NCI-H1092 (cell line): ENCODE data around the gene SIRT5.
A peak's percentile ranks its signal among the peaks of the same experiment; 100 is the strongest.

Experiments
- DNase-seq: peaks from one replicate; lab custom pipeline; 2025; lab: John Stamatoyannopoulos, UW

Gene SIRT5

DNA sequence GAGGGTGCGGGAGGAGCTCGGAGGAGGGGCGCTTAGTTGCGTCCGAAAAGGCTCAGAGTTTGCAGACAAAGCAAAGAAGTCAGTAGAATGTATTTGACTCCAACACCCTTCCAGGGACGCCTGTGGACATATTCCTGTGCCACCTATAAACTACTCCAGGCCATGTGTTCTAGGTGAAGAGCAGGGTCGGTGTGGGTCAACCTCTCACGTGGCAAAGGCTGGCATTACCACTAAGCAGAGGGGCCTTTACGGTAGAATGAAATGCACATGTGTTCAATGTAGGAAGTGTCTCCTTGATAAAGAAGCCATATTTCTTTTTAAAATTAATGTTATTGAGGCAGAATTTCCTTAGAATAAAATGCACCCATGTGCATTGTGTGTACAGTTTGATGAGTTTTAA is 15.4 kb downstream of the SIRT5 start:
- no peak for DNase-seq

DNA sequence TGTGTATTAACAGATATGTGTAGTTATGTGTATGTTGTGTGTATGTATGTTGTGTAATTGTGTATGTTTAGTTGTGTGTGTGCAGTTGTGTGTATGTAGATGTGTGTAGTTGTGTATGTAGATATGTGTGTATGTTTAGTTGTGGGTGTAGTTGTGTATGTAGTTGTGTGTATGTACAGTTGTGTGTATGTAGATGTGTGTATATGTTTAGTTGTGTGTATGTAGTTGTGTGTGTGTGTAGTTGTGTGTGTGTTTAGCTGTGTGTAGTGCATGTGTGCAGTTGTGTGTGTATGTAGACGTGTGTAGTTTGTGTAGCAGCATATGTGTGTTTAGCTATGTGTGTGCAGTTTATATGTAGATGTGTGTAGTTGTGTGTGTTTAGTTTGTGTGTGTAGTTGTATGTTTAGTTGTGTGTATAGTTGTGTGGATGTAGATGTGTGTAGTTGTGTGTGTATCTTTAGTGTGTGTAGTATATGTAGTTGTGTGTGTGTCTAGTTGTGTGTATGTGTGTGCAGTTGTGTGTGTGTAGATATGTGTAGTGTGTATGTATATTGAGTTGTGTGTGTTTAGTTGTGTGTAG is 16.3 kb downstream of the SIRT5 start:
- DNase-seq = no peak

DNA sequence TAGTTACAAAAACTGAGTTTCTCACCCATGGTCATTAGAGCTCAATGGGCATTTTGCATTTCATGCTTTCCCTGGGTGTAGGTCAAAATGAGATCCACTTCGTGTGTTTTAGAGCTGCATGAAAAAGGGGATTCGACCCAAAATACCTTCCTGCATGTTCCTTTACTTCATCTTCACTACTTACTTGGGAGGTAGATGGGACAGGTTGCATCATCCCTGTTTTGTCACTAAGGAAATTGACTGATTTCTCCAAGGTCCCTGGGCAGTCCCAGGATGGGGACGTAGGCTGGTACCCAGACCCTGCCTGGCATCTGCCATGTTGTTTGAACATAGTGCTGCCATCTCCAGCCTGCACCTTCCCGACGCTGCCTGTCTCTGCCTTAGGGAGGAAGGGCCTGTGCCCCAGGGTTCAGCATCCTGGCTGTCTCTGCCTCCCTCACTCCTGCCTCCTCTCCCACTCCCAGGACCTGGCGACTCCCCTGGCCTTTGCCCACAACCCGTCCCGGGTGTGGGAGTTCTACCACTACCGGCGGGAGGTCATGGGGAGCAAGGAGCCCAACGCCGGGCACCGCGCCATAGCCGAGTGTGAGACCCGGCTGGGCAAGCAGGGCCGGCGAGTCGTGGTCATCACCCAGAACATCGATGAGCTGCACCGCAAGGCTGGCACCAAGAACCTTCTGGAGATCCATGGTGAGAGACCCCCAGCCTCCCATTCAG is 17.0 kb downstream of the SIRT5 start:
- DNase-seq = no peak

DNA sequence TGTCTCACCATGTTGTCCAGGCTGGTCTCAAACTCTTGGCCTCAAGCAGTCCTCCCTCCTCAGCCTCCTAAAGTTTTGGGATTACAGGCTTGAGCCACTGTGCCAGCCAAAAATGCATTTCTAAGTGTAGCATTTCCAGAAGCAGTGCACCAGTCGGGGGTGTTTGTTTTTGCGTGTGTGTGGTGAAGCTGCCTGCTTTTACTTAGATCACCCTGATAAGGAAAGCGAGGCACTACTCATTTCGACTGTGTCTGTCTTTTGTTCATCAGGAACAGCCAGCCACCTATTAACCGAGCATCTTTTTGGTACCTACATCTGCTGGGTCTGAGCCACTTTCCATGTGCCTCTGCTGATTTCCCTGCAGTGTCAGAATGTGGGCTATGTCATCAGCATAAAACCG is 18.7 kb downstream of the SIRT5 start:
- no peak for DNase-seq

DNA sequence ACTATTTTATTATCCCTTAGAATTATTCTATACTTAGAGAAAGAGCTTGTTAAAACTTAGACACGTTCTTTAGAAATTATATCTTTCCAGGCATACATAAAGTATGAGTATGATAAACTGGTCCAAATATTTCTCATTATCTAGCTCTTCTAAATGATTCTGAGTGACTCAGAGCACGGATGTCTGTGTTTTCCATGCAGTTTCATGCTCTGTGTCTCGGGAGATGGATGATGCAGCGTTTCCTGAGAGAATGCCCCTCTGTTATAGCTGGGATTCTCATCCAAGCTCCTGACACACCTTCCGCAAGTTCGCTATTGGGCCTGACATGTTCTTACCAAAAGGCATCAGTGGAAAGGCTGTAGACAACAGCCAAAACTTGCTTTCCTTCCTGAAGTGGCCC is 19.3 kb downstream of the SIRT5 start:
- no peak for DNase-seq

DNA sequence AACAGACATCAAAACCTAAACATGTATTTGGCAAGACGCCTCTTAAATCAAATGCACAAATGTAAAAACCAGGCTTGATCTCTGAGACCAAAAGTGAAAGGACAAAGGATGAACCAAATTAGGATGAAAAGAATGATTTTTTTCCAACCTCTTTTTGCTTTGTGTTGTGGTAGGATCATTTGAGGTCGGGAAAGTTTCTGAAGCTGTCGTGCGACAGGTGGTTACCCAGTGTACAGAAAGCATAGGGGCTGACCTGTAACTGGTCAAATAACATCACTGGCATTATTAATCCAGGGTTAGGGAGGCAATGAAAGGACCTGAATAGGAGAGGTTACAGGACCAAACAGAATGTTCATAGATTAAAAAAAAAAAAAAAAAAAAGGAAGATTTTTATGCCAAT is 22.7 kb downstream of the SIRT5 start:
- no peak for DNase-seq

DNA sequence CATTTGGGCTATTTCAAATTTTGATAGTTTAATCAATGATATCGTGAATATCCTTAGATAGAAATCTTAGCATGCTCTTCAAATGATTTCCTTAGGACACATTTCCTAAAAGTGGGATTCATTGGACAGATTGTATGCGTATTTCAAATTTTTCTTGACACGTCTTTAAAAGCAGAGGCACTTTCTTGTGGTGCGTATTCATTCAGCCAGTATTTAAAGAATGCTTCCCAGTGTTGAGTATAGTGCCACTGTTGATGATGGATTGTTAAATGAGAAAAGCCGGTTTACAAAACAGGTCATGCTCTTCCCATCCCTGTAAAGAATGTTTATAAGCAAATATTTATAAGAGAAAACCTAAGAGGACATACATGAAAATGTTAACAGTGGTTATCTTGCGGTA is 25.6 kb downstream of the SIRT5 start:
- no peak for DNase-seq

DNA sequence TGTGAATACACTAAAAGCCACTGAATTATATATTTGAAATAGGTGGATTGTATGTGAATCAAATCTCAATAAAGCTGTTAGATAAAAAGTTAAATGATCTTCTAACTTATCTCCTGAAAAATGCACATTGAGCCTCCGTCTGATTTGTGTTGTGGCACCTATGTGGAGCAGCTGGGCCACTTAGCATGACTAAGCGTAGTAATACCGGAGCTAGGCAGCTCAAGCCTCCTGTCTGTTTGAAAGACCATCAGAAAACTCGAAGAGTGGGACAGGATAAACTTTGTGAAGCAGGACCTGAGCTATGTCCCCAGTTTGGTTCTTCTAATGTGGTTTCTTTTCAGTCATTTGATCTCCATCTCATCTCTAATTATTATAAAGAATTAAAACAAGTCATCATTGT is 29.7 kb downstream of the SIRT5 start:
- DNase-seq = no peak

DNA sequence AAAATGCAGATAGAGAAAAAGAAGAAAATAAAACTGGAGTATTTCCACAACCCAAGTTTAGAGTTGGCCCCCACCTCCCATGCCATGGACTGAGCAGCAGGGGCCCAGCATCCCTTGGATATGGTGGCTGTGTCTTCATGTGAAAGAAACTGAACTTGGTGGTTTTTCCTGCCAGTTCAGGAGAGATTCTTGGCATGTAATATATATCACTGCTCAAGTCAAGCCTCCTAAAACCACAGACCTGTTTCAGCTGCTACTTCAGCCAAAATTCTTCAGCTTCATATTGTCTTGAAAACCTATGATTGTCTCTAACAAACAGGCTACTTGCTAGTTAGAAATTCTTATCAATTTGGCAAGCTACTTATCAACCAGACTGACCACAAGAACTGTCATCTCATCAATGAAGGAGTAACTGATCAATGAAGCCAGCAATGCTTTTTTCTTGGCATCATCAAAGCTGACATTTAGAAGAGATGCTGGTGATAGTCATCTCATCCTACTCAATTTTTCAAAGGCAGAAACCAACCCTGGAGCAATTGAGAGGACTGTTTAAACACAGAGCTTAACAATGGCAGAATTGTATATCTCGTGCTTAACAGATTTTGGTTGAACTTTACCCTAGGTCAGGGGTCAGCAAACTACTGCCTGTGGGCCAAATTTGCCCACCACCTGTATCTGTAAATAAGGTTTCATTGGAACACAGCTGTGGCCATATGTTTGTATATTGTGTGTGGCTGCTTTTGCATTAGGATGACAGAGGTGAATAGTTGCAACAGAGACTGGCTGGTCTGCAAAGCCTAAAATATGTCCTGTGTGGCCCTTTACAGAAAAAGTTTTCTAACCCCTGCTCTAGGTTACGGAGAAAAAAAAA is 30.4 kb downstream of the SIRT5 start:
- DNase-seq = no peak

DNA sequence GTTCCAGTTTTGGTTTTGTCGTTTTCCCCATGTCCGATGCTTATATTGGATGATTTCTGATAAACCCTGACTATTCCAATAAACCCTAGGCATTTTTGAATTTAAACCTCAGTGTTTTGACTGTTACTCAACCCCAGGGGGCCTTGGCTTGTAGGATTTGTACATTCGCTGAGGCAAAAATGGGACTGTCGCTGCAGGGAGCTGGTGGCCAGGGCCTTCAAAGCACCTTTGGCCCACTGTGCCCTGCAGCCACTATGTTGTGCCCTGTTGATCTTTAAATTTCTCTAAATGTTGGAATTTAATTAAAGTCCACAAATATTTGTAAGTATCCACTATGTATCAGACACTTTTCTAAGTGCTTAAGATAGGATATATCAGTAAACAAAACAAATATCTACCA is 31.2 kb downstream of the SIRT5 start:
- no peak for DNase-seq

DNA sequence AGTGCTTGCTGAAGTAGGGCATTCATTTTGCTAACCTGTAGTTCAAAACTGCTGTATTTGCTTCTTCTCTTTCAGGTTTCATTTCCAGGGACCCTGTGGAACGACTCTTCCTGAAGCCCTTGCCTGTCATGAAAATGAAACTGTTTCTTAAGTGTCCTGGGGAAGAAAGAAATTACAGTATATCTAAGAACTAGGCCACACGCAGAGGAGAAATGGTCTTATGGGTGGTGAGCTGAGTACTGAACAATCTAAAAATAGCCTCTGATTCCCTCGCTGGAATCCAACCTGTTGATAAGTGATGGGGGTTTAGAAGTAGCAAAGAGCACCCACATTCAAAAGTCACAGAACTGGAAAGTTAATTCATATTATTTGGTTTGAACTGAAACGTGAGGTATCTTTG is 37.3 kb downstream of the SIRT5 start:
- DNase-seq = no peak

DNA sequence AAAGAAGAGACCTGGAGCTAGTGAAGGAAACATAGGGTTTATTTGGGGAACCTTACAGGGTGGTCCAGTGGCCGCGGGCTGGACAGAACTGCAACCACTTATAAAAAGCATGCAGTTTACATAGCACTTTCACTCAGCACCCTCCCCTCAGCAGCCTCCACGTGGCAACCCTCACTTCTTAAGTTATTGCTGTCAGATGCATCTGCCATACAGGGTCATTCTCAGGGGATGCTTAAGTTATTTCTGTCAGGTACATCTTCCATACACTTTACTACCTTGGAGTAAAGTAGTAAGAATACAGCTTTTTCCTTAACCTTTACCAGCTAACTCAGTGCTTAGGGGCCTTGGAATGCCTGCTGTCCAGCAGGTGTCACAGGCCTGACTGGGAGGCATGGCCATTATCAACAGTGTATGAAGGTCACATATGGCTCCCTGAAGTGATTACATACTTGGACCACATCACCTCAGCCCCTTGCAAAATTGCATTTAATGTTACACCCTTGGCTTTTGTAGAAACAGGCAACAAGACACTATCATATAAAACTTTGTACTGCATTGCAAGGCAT is 38.7 kb downstream of the SIRT5 start:
- no peak for DNase-seq

DNA sequence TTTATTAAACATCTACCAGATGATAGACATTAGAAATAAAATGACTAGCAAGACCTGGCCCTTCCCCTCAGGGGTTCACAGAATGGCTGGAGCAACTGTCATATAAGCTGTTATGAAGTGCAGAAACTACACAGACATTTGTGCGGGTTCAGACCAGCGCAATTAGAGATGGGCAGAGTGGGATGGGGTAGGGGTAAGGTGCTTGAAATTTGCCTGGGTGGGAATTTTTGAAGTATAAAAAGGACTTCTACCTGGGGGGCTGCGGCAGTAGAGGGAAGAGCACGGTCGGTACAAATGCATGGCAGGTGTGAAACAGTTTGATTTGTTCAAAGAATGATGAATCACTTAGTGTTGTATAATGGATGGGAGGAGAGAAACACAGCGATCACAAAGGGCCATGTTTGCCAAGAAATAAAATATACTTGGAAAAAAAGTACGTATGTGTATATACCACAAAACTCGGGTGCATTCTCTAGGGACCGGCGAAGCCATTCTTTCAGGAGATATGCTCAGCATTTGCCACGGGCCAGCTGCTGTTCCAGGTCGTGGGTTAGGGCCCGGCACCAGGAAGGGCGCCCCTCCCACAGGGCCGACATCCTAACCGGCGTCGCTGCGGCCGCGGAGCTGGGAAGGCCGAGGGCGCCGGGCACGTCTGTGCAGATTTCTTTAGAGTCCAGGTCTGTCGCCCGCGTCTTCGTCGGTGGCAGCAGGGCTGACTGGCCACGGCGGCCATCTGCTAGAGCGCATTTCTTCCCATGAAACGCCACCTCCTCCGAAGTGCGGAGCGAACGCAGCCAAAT is 39.9 kb downstream of the SIRT5 start:
- DNase-seq = no peak

DNA sequence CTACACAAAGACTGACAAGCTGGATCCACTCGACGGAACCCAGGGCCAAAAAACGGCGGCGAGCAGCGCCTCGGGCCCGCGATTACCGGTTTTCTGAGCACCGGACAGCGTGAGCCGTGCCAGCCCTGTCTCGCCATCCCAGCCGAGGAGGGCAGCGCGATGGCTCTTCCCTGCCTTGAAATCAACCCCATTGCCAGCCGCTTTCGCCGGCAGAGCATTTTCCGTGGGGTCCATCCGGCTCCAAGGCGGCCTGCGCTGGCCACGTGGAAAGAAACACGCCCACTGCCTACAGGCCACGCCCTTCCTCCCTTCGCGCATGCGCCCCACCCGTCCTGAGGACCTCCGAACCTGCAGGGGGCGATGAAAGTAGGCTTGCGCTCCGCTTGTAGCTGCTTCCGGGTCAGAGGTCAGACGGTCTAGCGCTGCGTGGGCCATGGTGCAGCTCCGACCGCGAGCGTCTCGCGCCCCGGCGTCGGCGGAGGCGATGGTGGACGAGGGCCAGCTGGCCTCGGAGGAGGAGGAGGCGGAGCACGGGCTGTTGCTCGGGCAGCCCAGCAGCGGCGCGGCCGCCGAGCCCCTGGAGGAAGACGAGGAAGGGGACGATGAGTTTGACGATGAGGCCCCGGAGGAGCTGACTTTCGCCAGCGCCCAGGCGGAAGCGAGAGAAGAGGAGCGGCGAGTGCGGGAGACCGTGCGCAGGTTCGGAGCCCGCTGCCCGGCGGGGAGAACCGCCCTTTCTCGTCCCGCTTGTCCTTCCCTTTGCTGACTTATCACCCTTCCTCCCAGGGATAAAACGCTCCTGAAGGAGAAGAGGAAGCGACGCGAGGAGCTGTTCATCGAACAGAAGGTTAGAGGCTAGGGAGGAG is 40.8 kb downstream of the SIRT5 start, which contains the start of gene NOL7:
NOL7 (plus strand) TSS at position 410 of the 866 bp plus-strand sequence; CDS start at position 434, 24 bp downstream.
- peak; percentile 87 for DNase-seq

DNA sequence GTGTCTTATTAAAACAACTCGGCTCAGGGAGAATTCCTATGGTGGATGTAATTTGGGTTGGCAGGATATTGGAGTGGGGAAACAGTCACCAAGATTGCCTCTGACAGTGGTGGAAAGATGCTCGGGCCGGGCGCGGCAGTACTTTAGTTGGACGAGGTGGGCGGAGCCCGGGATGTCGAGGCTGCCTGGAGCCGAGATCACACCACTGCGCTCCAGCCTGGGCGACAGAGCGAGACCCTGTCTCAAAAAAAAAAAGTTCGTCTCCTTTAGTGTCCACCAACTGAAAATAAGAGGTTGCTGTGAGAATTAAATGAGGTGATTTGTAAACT is 41.4 kb downstream of the SIRT5 start:
- DNase-seq = no peak

DNA sequence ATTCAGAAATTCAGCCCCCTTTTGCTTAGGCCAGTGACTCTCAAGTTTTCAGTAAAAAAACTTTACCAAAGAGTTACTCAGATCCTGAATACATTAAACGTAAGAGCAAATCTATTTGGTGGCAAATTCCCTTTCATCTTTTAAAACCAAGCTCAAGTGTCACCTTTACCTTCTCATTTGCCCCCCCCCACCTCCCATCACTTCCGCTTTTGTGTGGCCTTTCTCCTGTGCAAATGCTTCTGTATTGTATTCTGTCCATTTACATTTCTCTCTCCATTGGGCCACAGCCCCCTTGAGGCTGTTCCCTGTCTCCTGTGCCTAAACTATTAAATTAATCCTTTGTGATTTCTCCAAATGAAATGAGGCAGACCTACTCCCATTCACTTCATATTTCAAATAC is 42.7 kb downstream of the SIRT5 start:
- DNase-seq = no peak

DNA sequence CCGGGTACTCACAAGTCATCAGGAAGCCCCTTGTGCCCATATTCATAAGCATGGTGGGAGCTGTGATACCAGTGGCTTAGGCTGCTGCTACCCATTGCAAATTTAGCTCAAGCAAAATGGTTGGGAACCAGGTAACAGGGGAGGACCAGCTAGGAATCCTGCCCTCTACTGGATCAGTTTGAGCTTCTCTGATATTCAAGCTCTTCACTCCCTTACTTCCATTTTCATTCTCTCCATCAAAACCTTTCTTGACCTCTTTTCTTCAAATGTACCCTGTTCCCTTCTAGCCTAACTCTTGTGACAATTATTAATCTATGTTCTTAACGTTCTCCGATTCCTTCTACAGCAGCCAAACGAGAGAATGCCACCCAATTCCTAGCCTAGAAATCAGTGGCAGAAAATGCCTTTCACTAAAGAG is 50.5 kb downstream of the SIRT5 start:
- DNase-seq = no peak

DNA sequence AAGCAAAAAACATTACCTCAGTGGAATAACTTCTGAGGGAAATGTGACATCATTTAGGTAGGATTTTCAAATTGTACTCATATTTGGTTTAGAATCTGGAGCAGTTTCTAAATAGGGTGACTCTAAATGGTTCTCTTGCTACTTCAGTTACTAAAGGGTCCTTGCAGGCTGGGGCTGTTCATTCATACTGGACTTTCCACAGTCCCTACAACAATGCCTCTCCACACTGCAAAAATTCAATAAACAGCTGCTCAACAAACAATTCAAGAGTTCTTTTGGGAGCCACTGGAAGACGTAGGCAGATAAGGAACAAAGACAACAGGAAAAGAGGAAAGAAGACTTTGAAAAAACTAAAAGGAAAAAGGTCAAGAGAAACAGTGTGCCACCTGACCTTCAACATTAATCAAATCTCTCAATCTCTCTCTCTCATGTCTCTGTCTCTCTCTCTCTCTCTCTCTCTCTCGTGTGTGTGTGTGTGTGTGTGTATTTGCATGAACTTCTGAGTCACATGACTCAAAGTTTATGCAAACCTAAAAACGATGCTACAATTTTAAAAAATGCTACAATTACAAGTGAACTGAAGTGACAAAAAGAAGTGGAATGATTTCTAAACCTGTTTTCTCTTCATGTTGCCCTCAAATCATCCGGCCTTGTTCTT is 55.2 kb downstream of the SIRT5 start:
- no peak for DNase-seq

DNA sequence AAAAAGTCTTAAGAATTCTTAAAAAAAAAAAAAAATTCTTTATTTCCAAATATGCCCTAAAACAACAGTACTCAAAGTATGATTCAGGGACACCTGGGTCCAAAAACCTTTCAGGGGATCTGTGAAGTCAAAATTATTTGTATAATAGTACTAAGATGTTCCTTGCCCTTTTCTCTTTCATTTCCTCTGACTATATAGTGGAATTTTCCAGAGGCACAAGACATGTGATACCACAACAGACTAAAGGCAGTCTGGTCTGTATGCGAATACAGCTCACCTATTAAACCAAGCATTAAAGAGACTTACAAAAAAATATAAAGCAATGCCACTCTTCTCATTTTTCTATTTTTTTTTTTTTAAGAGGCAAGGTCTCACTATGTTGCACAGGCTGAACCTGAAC is 56.1 kb downstream of the SIRT5 start:
- DNase-seq = no peak

DNA sequence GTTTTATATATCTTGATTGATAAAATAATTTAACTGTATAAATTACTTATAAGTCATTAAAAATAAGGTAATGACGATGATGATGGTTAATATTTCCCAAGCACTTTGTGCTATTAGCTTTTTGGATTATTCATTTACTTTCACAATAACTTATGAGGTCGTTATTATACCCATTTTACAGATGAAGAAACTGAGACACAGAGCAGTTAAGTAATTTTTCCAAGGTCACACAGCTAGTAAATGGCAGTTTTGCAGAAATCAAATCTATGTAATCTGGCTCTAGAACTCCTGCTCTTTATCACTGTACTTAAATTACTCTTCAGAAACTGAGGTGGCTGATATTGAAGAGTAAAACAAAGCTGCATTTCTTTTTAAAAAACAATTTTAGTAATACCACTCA is 58.9 kb downstream of the SIRT5 start:
- DNase-seq = no peak
